NCI-H146 treated with DMSO at 0.1 percent for 48 hours (cell line): ENCODE results near the gene PRRT4.
A peak's percentile ranks its signal among the peaks of the same experiment; 100 is the strongest.

Source experiments
- DNase-seq: peaks from one replicate; lab custom pipeline; 2025; ENCODE audit not compliant: unreplicated experiment; lab: John Stamatoyannopoulos, UW

Gene PRRT4

GRCh38 chr7:128349466-128349825 lies 12.0 kb downstream of the PRRT4 start:
- DNase-seq, result no peak

DNA sequence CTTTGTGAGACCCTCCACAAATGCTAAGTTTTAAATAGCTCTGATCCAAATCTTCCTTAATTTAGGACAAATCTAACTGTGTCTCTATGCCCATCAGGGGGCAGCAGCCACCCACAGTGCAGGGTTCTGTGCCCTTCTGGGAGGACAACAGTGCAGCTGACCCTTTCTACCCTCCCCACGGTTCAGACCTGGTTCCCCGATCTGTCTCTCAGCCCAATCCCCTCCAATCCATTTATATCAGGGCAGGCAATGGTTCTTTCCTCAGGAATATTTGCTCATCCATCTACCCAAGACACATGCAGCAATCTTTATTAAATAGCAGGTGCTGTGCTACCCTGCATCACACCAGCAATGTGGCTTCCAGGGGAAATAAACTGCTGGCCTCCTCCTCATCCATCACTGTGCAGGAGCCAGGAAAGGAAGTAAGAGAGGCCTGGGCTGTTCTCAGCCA lies 13.8 kb downstream of the PRRT4 start:
- DNase-seq, result peak; percentile 28

- no peak for DNase-seq
Measured at GRCh38 chr7:128344431-128344774, 17.1 kb downstream of the PRRT4 start.

DNA sequence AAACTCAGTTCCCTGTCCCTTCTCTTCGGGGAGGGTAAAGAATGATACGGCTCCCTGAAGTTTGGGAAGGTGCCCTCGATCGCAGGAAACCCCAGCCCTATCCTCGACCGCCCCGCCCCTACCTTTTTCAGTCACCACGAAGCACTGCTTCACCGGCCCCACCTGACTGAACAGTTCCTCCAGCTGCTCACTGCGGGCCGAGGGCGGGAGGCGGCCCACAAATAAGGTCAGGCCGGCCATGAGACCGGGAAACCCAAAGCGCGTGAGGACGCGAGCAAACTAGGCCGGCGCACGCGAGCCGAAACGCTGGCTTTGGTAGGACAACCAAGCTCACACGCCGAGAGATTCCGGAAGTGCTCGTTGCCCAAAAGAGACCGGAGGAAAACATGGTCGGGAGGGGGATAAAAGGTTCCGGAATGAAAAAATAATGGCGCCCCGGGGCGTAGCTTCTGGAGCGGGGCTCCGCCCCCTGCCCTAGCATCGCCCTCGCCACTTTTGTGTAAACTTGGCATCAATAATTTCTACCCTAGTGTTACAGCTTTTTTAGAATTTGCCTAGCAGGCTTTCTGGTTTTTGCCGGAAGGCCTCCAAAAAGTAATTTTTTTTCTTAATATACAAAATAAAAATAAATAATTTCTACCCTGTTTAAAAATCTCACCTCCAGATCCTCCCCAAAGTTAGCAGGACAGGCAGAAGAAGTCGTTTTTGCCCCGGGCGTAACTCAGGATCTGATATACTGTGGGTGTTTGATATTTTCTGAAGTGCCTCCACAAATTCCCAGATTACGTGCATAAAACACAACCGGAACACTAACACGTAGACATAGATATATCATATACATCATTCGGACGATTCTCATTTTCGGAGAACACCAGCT lies 17.7 kb downstream of the PRRT4 start, which contains the start of gene RBM28:
RBM28 (minus strand) TSS at position 355 of the 877 bp plus-strand sequence; CDS start at position 240, 115 bp downstream.
- DNase-seq, result peak; percentile 67

- DNase-seq, result no peak
Measured at GRCh38 chr7:128341733-128342132, 19.8 kb downstream of the PRRT4 start.

GRCh38 chr7:128335730-128336129 lies 25.8 kb downstream of the PRRT4 start:
- DNase-seq, result no peak

DNA sequence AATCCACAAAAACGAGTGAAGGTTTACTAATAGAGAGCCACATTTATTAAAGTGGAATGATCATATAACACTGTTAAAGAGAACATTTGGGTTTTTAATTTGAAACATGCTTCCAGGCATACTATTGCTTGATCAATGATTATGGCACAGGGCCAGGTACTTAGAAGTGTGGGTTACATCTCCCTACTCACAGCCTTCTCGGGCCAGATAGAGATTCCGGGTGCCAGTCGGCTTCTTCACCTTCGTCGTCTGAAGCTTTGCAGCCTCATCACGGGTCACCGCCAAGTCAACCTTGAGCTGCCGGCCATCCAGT lies 37.2 kb downstream of the PRRT4 start:
- DNase-seq, result no peak

DNA sequence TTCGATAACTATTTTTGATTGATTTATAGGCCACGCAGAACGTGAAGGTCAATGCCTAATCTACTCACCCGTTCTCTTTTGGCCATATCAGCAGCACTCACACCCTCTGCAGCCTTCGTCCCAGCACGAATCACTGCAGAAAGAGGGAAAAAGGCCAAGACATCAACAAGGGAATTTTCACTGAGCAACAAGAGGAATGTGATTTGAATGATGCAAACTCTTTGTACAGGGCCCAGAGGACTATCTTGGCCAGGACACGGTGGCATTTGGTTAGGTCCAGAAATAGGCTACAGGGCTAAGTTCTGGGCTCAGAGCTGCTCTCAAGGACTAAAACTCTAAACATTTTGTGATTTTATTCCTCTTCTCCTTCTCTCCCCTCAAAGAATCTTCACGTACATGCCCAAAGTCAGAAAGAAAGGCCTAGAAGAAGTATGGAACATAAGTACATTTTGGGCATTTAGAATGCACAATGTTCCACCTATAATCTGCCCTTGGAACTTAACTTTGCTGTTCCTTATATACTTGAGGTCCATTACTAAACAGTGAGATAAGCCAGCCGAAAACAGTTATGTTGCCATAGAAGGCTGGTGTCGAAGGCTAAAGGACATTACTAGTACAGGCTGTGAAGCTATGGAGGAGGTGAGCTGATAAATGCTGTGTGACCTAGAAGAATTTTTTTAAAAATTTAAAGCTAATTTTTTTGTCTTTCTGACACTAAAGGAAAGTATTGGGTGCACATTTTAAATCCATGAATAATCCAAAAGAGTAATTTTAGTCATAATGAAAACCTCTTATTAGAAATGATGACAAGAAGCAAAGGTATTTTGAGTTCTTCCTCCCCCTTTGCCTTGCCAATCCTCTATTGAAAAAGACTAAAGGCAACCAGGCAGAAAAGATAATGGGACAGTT lies 37.8 kb downstream of the PRRT4 start:
- no peak for DNase-seq

GRCh38 chr7:128323040-128323439 lies 38.5 kb downstream of the PRRT4 start:
- no peak for DNase-seq

- DNase-seq, result no peak
Measured at GRCh38 chr7:128322040-128322643, 39.3 kb downstream of the PRRT4 start.

DNA sequence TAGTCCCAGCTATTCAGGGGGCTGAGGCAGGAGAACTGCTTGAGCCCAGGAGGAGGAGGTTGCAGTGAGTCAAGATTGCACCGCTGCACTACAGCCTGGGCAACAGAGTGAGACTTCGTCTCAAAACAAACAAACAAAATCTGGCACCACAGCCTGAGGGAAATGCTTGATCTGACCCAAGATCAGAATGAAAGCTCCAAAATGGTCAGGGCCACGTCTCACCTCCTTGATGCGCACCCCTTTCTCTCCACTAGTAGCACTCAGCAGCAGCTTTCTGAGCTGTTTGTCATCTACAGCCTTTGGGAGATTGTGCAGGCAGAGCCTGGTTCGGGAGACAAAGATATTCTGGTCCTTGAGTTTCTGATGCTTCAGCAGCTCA lies 40.5 kb downstream of the PRRT4 start:
- no peak for DNase-seq

- no peak for DNase-seq
Measured at GRCh38 chr7:128318691-128319090, 42.8 kb downstream of the PRRT4 start.

- DNase-seq, result no peak
Measured at GRCh38 chr7:128311013-128311412, 50.5 kb downstream of the PRRT4 start.

DNA sequence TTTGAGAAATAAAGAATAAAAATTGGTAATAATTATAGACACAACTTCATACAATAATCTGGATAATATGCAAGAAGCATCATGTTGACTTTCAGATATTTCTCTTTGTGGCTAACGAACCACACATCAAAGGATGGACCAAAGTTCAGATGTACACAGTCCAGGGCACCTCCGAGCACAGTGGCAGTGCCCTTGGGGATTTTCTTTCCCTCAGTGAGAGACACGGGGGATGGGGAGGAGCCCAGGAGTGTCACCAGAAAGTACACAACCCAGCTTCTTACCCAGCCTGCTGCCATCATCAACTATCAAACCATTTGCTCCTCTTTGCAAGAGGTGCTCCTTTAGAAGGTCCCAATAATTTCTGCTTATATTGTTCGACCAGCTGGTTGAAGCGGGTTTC lies 51.0 kb downstream of the PRRT4 start:
- no peak for DNase-seq

- DNase-seq, result no peak
Measured at GRCh38 chr7:128309976-128310375, 51.5 kb downstream of the PRRT4 start.

- no peak for DNase-seq
Measured at GRCh38 chr7:128309124-128309523, 52.4 kb downstream of the PRRT4 start.

GRCh38 chr7:128307061-128307460 lies 54.4 kb downstream of the PRRT4 start:
- no peak for DNase-seq

- no peak for DNase-seq
Measured at GRCh38 chr7:128304212-128304611, 57.3 kb downstream of the PRRT4 start.

DNA sequence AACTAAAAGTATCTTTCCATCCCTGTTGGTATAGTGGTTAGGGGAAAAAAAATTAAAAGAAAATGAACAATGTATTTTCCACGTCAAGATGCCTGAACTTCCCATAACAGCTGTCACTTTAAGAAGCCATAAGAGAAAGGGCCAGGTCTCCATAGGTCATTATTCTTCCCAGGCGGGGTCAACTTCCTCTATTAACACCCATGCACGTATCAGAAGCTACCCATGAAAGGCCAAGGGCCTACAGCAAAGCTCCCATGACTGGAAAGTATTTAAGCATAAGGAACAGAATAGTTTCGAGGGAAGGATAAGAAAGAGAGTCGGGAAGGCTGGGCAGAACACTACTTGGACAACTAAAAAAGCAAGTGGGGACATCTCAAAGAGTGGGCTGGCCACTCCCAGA lies 57.8 kb downstream of the PRRT4 start:
- no peak for DNase-seq

DNA sequence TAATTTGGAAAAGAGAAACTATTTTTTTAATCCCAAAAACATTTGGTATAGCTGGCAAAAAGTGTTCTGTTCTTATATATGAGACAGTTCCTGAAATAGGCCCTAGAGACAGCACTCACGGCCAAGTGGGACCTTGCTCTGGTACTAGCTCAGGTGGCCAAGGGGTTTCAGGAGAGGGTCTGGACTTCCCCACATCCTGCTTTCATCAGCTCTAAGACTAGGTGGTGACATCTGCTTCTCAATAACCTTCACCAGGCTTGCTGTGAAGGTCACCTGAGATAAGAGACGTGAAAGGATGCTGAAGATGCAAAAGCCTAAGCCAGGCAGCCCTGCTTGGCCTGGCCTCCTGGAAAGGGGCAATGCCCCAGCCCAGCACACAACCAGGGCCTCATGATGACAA lies 58.4 kb downstream of the PRRT4 start:
- no peak for DNase-seq

- DNase-seq, result no peak
Measured at GRCh38 chr7:128302139-128302538, 59.4 kb downstream of the PRRT4 start.
